Inflammatory macrophage (primary cell): ENCODE measurements around the gene EIF4A3.
"Not testable (repeated sequence)": the region's sequence is repeated elsewhere in the genome, so short reads cannot be mapped to it uniquely, and the experiment has no call there.

Experiments used
- DNase-seq, 2 donors: peaks; one replicate each; pipeline ENCODE4 v3.0.0-alpha.2; 2020 to 2022

Gene EIF4A3

DNA sequence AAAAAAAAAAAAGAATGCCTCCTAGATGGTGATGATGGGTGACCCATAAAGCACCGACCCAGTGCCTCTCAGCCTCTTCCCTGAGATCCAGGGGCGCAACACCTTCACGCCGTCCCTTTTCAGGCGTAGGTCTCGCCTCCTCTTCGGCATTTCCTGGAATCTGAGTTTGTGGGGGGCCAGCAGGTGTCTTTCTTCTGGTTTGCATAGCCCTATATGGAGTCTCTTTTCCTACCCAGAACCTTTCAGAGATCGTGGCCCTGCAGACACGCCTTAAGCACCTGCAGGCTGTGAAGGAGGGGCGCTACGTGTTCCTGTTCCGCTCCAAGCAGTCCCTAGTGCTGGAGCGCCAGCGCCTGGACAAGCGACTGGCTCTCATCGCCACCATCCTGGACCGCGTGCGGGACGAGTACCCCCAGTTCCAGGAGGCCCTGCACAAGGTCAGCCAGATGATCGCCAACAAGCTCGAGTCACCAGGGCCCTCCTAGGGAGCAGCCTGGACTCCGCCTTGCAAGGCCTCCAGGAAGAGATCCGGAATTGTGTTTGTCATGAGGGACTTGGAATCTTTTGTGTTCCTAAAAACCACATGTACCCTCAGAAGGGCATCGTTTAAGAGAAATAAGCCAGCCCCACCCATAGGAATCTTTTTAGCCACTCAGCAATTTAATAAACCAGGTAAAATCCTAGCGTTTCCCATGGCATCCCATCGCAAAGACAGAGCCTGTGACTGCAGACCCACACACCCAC lies 47.5 kb downstream of the EIF4A3 start:
- no peak for DNase-seq

GRCh38 chr17:80097844-80098691 lies 48.9 kb downstream of the EIF4A3 start:
- no peak for DNase-seq

DNA sequence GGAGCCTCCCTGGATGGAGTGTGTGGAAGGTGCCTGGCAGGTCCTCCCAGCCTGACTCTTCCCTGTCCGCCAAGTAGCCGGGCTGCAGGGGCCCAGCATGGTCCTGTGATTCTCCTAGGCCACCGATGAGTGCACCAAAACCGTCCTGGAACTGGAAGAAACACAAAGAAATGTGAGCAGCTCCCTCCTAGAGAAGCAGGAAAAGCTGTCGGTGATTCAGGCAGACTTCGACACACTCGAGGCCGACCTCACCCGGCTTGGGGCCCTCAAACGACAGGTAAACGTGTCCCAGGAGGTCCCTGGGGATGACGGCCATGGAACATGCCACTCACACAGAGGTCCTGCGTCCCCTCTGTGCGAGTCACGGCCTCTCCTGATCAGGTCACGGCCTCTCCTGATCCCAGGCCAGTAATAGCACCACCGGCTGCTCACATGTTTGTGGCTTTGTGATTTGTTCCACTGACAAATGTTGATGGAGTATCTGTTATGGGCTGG lies 49.8 kb downstream of the EIF4A3 start:
- DNase-seq: no peak

DNA sequence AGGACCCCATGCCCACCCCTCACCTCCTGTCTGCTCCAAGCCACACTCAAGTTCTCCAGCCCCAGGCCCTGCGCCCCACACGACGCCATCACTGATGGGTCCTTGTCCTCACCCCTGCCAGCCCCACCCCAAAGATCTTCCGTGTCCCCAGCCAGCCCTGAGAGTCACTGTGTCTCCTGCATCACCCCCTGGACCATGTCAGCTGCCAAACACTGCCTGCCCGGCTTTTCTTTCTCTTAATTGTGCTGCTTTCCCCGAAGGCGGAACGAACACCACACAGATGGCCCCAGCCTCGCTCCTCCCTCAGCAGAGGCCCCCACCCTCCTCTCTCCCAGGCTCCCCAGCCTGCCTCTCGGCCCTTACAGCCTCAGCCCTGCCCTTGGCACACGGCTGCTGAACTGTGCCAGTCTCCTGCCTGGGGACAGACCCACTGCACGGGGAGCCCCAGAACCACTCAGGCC lies 50.3 kb downstream of the EIF4A3 start:
- DNase-seq: no peak

- peak in 1 of 2 donors; percentile 29 for DNase-seq
Observed at GRCh38 chr17:80095844-80096475, 51.0 kb downstream of the EIF4A3 start.

GRCh38 chr17:80095038-80095843 lies 51.7 kb downstream of the EIF4A3 start:
- no peak for DNase-seq

GRCh38 chr17:80092959-80093358 lies 54.0 kb downstream of the EIF4A3 start:
- peak; percentile 96 to 98 for DNase-seq

DNA sequence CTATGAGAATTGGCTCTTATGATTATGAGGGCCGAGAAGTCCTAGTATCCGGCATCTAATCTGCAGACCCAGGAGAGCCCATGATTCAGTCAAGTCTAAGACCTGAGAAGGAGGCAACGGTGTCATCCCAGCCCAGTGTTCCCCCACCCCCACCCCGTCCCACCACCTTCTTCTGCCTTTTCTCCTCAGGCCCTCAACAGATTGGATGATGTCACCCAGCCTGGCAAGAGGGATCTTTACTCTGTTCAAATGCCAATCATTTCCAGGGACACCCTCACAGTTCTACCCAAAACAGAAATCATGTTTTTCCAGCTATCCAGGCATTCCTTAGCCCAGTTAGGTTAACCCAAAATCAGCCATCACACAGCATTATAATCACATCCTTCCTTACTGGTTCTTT lies 55.6 kb downstream of the EIF4A3 start:
- peak in 1 of 2 donors; percentile 34 for DNase-seq

- not testable (repeated sequence) for DNase-seq
Observed at GRCh38 chr17:80090164-80090563, 56.8 kb downstream of the EIF4A3 start.

DNA sequence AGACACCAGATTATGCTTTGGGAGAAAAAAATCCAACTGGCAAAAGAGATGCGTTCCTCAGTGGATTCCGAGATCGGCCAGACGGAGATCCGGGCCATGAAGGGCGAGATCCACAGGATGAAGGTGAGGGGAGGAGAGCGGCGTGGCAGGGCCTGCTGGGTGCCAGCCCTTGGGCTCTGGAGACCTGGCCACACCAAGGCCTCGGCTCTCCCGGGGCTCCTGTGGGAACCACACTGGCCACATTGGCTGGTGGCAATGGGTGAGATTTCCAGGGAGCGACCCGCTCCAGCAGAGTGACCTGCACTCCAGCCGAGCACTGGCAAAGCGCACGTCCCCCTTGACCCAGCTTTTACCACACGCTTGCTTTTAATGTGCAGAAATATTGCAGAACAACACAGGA lies 57.2 kb downstream of the EIF4A3 start:
- no peak for DNase-seq

DNA sequence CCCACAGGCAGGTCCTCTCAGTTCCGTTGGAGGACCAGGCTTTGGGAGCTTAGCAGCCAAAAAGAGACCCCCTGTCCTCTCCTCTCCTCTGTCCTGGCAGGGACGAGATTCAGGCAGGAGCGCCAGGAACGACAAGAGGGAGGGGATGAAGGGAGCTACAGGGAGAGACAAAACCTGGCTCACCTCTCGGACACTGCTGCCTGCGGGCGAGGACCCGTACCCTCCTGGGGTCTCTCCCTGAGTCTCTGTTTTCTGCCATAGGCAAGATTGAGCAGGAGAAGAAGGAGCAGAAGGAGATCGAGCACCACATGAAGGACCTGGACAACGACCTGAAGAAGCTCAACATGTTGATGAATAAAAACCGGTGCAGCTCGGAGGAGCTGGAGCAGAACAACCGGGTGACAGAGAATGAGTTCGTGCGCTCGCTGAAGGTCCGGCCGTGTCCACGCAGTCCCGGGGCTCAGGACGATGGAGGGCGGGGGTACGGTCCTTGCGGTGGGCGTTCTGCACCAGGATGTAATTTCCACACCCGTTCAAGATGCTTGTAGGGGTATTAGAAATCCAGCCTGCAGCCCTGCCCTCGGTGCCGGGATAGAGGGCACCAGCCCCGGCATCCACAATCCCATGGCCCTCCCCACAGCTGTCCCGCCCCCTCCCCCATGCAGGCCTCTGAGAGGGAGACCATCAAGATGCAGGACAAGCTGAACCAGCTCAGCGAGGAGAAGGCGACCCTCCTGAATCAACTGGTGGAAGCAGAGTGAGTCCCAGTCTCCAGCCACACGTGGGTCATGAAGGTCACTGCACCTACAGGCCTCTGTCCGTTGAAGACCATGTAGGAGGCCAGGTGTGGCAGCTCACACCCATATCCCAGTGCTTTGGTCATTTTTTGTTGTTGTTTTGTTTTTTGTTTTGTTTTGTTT lies 59.3 kb downstream of the EIF4A3 start:
- no peak for DNase-seq

GRCh38 chr17:80086616-80087015 lies 60.3 kb downstream of the EIF4A3 start:
- DNase-seq: no peak

DNA sequence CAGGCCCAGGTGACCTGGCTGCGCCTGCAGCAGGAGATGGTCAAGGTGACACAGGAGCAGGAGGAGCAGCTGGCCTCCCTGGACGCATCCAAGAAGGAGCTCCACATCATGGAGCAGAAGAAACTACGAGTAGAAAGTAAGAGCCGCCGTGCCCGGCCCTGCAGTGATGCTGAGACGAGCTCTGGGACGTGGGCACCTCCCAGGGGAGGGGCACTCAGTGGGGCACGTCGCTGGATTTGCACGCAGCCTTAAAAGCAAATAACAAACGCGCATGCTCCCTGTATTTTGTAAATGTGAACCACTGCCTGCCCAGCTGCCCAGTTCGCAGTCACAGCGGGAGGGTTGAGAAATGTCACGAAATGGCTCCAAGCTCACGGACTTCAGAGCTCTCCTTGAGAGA lies 60.8 kb downstream of the EIF4A3 start:
- no peak for DNase-seq

GRCh38 chr17:80084773-80085172 lies 62.2 kb downstream of the EIF4A3 start:
- no peak for DNase-seq
